DOHH2 (cell line): ENCODE measurements around the gene TSHZ2.

Experiments used
- EZH2phosphoT487 ChIP-seq: fragments of 200-600 bp; sonication (generic); IDR thresholded peaks from 2 replicates; pipeline ENCODE4 v1.6.1; 2017; ENCODE audit warnings: borderline replicate concordance, mild to moderate bottlenecking, antibody characterized with exemption, low read length, moderate library complexity, mixed read lengths
- TF ChIP-seq, protein P1 (sequence below): fragments of 200-600 bp; sonication (generic); IDR thresholded peaks from one replicate; pipeline ENCODE4 v1.5.1; 2014; ENCODE audit warnings: antibody characterized with exemption, mild to moderate bottlenecking, low read depth, low read length; ENCODE audit not compliant: poor library complexity, severe bottlenecking

DNA sequence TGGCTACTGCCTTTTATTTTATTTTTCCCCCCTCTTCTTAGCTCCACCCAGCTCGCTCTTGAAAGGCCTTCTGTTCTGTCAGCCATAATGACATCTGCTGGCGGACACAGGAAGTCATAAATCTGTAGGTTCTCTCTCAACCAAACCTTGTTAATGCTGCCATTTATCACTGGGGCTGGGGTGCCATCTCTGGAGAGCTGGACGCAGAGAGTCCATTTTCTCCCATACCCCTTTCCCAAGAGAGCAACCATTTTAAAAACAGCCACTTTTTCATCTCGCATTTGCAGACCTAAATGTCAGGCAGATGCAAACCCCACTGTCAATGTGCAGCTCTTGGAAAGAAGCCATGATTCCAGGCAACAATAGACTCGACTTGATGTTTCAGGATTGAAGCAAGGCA, 13.0 kb upstream of the TSHZ2 start:
- TF ChIP-seq, protein P1, sequence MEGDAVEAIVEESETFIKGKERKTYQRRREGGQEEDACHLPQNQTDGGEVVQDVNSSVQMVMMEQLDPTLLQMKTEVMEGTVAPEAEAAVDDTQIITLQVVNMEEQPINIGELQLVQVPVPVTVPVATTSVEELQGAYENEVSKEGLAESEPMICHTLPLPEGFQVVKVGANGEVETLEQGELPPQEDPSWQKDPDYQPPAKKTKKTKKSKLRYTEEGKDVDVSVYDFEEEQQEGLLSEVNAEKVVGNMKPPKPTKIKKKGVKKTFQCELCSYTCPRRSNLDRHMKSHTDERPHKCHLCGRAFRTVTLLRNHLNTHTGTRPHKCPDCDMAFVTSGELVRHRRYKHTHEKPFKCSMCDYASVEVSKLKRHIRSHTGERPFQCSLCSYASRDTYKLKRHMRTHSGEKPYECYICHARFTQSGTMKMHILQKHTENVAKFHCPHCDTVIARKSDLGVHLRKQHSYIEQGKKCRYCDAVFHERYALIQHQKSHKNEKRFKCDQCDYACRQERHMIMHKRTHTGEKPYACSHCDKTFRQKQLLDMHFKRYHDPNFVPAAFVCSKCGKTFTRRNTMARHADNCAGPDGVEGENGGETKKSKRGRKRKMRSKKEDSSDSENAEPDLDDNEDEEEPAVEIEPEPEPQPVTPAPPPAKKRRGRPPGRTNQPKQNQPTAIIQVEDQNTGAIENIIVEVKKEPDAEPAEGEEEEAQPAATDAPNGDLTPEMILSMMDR = no peak
- no peak for TF ChIP-seq EZH2phosphoT487
